Activated CD8-positive, alpha-beta memory T cell treated with anti-CD3 and anti-CD28 coated beads, Interleukin-2, amount 50 U/mL, for 4 hours (primary cell): ENCODE measurements around the gene CLCF1.

Source experiments
- DNase-seq: peaks from one replicate; pipeline ENCODE4 v3.0.0-alpha.2; 2020

CLCF1 gene

GRCh38 chr11:67373648-67374570 is 511 bp upstream of the CLCF1 start:
- peak; percentile 78 for DNase-seq

DNA sequence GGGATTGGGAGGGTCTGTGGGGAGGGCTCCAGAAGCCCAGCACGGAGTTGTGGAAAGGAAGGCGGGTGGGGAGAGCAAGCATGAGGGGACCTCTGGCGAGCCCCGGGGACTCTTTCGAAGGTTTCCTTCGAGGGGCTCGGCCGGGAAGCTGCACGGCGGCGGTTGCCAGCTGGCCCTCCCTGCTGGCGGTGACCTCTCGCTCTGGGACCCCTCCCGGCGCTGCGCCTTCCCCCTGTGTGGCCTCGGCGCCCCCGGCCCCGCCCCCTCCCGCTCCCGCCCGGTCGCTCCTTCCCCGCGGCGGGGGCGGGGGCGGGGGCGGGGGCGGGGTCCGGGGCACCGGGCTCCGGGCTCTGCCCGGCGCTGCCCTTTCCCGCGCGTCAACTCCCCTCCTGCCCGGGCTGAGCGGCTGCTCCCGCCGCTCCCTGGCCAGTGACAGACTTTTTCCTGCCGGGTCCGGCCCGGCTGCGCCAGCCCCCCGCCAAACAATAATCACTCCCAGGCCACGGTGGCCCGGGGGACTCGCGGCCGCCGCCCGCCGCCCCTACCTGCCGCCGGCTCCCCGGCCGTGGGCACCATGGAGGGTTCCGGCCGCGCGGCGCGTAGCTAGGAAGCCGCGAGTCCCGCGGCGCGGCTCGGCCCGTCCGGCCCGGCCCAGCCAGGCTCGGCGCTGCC is 941 bp downstream of the CLCF1 start:
- no peak for DNase-seq

DNA sequence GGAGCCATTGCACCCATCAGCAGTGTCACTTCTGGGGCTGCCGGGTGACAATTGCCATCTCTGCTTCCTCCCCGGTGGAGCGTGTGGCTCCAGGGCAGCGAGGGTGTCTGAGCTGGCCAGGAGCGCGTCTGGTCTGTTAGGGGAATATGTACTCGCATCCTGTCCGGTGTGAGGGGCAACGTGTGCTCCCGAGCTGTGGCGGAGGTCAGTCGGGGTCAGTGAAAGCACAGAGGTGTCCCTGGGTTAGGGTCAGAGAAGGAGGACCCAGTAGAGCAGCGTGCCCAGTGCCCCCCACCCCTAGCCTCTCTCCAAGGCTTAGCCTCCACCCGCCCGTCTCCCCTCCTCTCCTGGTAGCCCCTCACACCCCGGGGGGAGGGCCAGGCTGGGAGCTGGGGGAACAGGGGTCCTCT is 1.5 kb downstream of the CLCF1 start:
- DNase-seq = no peak

DNA sequence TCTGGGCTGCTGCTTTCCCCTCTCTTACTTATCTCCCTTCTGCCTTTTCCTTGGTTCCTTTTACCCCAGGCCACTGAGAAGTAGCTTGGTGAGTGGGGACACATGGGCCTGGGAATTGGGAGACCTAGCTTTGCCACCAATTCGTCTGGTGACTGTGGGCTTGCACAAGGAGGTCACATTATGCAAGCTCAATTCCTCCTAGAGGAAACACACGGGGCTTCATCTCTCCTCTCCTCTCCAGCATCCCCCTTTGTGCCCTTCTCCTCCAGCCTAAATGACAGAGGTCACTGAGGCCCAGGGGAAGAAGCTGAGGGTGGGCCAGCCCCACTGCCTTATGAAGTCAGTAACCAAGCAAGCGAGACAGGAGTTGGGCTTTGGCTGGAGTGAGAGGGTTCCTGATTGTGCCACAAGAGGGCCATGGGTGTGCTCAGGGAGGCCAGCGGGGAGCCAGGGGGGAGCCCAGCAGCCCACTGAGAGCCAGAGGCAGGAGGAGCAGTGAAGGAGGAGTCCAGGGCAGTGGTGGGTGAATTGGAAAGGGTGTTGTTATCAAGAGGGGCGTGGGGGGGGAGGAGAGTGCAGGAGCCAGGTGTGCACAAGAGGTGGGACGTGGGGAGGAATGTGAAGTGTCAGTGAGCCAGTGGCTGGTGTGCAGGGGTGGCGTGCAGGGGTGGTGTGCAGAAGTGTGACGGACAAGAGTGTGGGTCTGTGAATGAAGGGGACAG is 2.0 kb downstream of the CLCF1 start:
- DNase-seq = no peak

GRCh38 chr11:67370351-67371076 is 2.9 kb downstream of the CLCF1 start:
- DNase-seq = no peak

DNA sequence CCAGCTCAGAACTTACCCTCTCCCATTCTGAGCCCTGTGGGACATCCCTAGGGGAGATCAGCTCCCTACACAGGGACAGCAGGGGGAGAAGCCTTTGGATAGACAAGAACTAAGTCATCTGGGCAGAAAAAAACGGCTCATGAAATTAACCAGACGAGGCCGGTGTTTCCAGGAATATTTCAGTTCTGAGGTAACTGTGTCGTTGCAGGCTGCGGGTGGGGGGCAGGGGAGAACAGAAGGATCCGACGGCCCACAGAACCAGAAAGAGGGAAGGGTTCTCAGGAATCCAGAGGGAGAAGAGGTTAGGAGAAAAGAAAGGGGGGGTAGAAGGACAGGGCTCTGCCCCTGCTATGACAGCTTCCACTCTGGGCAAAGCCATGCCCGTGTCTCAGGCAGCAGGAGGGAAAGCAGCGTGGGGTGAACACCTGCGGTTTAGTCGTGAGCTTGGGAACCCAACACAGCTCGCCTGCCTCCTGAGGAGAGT is 3.6 kb downstream of the CLCF1 start:
- no peak for DNase-seq

GRCh38 chr11:67369275-67369674 is 4.1 kb downstream of the CLCF1 start:
- no peak for DNase-seq

- no peak for DNase-seq
Observed at GRCh38 chr11:67368621-67369020, 4.8 kb downstream of the CLCF1 start.

GRCh38 chr11:67367761-67368227 is 5.6 kb downstream of the CLCF1 start:
- DNase-seq = no peak

GRCh38 chr11:67366961-67367760 is 6.2 kb downstream of the CLCF1 start:
- no peak for DNase-seq

DNA sequence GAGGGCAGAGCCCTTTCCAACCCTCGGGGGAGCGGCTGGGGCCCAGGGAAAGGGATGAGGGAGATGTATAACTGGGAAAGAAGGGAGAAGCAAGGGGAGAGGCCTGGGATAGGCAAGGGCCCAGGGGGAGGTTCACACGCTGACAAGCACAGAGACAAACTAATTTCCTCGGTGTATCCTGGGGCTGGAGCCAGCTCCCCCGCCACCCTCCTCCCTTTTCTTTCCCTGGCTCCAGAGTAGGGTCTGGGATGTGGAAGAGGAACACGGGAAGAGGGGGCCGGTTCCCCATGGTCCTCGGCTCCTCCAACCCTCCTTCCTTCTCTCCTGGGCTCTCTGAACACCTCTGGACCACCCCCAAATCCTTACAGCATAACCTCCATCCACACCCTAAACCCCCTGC is 6.9 kb downstream of the CLCF1 start:
- DNase-seq = no peak

DNA sequence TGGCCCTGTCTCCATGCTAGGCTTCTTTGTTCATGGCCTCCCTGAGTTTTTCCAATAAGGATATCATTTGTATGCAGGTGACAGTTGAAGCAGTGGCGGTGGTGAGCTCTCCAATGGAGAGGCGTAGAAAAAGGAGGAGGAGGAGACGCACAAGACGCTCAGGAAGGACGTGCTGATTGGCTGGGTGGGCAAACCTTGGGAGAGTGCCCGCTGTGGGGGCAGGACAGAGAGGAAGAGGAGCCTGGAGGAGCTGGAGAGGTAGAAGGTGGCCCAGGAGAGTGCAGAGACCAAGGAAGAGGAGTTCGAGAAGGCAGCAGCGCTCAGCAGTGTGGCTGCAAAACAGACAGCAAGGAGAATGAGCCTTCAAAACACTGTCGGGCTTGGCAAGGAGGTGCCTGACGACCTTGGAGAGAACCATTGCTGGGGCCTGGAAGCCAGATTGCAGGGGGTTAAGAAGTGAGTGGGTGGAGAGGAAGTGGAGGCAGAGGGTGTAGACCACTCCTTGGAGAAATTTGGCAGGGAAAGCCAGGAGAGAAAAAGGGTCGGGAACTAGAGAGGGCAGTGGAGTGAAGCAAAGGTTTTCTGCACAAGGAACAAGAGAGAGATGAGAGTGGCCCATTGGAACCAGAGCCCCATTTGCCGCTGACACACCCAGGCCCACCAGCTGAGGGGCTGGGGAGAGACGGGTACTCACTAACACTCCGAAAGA is 7.5 kb downstream of the CLCF1 start:
- DNase-seq = no peak

DNA sequence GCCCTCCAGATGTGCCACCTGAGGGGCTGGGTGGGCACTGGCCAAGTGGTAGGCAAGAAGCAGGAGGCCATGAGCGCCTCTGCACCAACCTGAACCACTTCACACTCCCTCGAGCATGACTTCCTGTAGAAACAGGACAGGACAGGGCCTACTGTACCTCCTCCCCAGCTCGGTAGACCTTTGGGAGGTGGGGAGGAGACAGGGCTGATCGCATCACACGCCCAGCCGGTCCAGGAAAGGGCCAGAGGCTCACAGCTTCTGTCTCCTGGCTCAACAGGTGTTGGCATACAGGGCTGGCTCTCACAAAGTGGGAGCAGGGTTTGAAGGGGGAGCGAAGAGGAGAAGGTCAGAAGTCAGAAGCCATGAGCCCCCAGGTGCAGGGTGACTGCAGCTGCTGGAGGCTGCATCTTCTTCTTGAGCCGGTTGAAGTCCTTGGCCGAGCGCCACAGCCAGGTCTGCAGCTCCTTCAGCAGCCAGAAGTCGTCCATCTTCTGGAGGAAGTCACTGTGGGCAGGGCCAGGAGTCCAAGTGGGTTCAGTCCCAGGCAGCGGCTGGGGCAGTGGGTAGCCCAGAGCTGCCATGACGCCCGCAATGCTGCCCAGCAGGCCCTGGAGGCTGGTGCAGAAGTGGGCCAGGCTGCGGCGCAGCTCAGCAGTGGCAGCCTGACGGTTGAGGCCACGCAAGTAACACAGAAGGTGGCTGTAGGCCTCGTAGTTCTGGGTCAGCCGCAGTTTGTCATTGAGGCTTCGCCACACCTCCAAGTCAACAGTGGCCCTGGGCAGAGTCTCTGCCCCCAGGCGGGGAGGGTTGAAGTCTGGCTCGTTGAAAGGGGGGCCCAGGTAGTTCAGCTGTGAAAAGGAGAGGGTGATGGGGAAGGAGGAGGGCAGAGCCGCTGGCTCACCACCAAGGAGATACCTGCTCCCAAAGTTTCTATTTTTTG is 8.3 kb downstream of the CLCF1 start:
- no peak for DNase-seq

- DNase-seq = no peak
Observed at GRCh38 chr11:67364169-67364568, 9.2 kb downstream of the CLCF1 start.

DNA sequence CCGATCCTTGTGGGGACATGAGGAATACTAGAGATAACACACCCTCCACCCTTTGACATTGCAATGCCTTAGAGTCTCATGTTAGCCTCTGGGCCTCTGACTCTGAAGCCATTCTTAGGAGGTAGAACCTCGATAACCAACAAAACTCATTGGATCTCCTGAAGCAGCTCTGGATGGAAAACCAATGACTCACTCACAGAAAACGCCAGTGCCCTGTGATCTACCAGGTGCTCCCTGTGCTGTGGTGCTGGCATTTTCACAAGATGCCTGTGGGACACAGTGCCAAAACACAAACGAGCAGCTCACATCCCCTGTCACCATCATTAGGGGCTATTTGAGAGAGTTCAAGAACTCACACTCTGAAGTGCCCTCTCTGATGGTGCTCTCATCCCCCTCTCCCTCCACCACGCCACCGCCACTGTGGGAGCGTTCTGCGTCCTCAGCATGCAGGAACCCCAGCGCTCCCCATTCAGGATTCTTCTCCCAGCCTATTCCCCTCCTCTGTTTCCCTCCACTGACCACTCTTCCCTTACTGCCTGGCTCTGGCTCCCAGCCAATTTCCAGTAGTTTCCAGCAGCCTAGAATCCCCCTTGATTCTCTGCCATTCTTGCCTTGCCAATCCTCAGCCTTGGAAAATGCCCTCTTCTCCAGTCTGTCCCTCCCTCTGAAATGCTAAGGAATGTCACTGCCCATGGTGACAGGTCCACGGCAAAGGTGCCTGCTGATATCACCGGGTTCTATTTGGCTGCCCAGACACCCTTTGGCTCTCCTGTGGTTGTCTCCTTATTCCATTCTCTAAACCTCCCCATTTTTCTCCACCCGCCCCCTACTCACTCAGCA is 15.3 kb downstream of the CLCF1 start:
- no peak for DNase-seq

DNA sequence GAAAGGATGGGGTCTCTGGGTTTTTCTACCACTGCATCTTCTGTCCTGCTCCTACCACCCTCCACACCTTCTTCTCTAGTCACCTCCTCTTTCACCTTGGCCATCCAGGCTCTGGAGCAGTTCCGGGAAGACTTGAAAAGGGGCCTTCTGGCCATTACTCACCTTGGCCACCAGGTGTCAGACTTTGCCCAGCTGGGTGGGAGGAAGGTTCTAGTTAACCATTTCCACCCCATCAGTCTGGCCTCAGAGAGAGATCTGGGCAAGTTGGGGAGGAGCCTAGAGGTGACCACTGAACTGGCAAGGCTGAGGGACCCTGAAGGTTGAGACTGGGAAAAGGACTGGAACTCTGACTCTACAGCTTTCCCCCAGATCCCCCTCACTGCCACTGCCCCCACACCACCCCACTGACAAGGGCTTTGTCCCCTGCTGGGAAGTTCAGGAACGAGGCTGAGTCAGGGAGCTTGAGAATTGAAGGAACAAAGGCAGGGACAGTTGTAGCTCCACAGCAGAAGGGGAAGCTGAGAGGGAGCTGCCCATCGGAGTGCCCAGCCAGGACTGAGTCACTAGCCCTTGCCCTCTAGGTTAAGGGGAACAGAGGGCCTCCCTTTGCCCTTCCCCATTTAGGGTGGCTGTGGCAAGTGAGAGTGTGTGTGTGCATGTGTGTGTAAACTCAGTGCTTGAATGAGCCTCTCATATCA is 16.4 kb downstream of the CLCF1 start:
- peak; percentile 67 for DNase-seq

DNA sequence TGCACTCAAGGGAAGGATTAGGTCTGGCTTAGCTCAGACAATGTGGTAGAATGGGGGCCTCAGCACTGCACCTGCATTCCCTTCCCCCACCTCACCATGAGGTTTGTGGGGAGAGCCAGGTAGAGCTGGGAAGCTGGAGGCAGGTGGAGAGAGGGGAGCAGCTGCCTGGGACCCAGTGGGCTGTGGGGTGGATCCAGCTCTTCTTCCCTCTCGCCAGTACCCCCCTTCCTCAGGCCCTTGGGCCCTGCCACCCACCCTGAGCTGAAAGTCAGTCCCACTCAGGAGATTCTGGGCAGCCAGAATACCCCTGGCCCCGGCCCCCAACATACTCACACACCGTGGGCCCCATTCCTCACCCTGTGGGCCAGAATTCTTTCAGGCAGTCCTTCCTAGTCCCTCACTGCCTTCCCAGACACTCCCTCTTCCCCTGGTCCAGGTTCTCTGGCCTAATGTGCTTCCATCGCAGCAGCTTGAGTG is 17.0 kb downstream of the CLCF1 start:
- DNase-seq = no peak

- no peak for DNase-seq
Observed at GRCh38 chr11:67355794-67356386, 17.5 kb downstream of the CLCF1 start.
